Muscle of leg (tissue), 11 donors: ENCODE measurements around the gene CITED4. TPM values are rescaled to one million over a fixed set of nuclear protein-coding genes. Genes with fewer than 3 reads are reported as not detected.

Source experiments
- DNase-seq: peaks from one replicate; pipeline ENCODE4 v3.0.0; 2013
- H3K27ac ChIP-seq: one replicate; pipeline ENCODE4 v1.5.1; 2013; ENCODE audit warnings: mild to moderate bottlenecking, low read length, control low read depth
- H3K27me3 ChIP-seq: one replicate; pipeline ENCODE4 v1.6.1; 2013; ENCODE audit warnings: low read length; ENCODE audit not compliant: control insufficient read depth, insufficient read depth
- H3K36me3 ChIP-seq: one replicate; pipeline ENCODE4 v1.6.1; 2013; ENCODE audit warnings: low read length; ENCODE audit not compliant: control insufficient read depth, insufficient read depth
- H3K4me1 ChIP-seq: one replicate; pipeline ENCODE4 v1.6.1; 2013; ENCODE audit warnings: low read length; ENCODE audit not compliant: control insufficient read depth, insufficient read depth
- H3K4me3 ChIP-seq: one replicate; pipeline ENCODE4 v1.5.1; 2013; ENCODE audit warnings: low read length, control low read depth
- H3K9me3 ChIP-seq: replicated peaks from 2 replicates; pipeline ENCODE4 v1.6.1; 2013; ENCODE audit warnings: low read depth, low read length; ENCODE audit not compliant: control insufficient read depth
- WGBS: methylation state at CpG from one replicate; pipeline ENCODE4 v1.1.5; 2013; ENCODE audit warnings: missing lambda C conversion rate; ENCODE audit not compliant: insufficient coverage; 5-methylcytosine and 5-hydroxymethylcytosine counted together
- polyA plus RNA-seq, 8 donors: library from polyadenylated mRNA; unstranded; fragments of 120-200 nt; gene quantifications; one replicate each; pipeline versions ENCODE4 v1.2.1 to v1.2.3, GENCODE V29; 2013; ENCODE audit warnings: inconsistent platforms in 1 of 8, low replicate concordance in 1 of 8; ENCODE audit not compliant: insufficient read length in 8 of 8, insufficient read depth in 1 of 8
- total RNA-seq: library from RNA; stranded (reverse); fragments of 120-200 nt; gene quantifications from one replicate; pipeline ENCODE4 v1.2.4, GENCODE V29; 2013

Gene CITED4
- total and polyA plus RNA-seq, 9 donors: 0.95 to 3.2 (median 1.5) TPM

- Histone ChIP-seq H3K36me3 (no peaks in the 10 kb centered on the region), H3K9me3 (no peaks in the 10 kb centered on the region), H3K27me3 (peaks cover 24% of the 10 kb centered on the region), H3K27ac (no peak overlapping the region), H3K4me3 (no peak overlapping the region), H3K4me1 (peaks cover 28% of the 10 kb centered on the region)
- WGBS: 94% methylated on average over 2 of the region's 9 CpGs
- no peak for DNase-seq
Measured at GRCh38 chr1:40856656-40857302, 5.4 kb downstream of the CITED4 start.

GRCh38 chr1:40856116-40856515 is 6.0 kb downstream of the CITED4 start:
- peaks cover 23% of the 10 kb centered on the region for H3K27me3 ChIP-seq
- no peaks in the 10 kb centered on the region for H3K9me3 ChIP-seq
- WGBS: 53% methylated on average over 3 of the region's 3 CpGs
- peaks cover 27% of the 10 kb centered on the region for H3K4me1 ChIP-seq
- H3K4me3 ChIP-seq: no peak overlapping the region
- H3K27ac ChIP-seq: no peak overlapping the region
- DNase-seq: no peak
- no peaks in the 10 kb centered on the region for H3K36me3 ChIP-seq

- Histone ChIP-seq H3K4me1 (peaks cover 21% of the 10 kb centered on the region), H3K4me3 (no peak overlapping the region), H3K36me3 (no peaks in the 10 kb centered on the region), H3K9me3 (no peaks in the 10 kb centered on the region), H3K27ac (no peak overlapping the region), H3K27me3 (peaks cover 17% of the 10 kb centered on the region)
- DNase-seq: no peak
- 61% methylated on average over 2 of the region's 6 CpGs for WGBS
Measured at GRCh38 chr1:40855513-40855912, 6.7 kb downstream of the CITED4 start.

GRCh38 chr1:40853885-40854170 is 8.3 kb downstream of the CITED4 start:
- Histone ChIP-seq H3K36me3 (no peaks in the 10 kb centered on the region), H3K4me3 (no peak overlapping the region), H3K27ac (no peak overlapping the region), H3K9me3 (no peaks in the 10 kb centered on the region), H3K27me3 (peaks cover 4% of the 10 kb centered on the region), H3K4me1 (peaks cover 10% of the 10 kb centered on the region)
- DNase-seq: no peak
- 46% methylated on average over 5 of the region's 5 CpGs for WGBS

- DNase-seq: no peak
- no peak overlapping the region for H3K27ac ChIP-seq
- peaks cover 5% of the 10 kb centered on the region for H3K4me1 ChIP-seq
- 74% methylated on average over 7 of the region's 13 CpGs for WGBS
- H3K27me3 ChIP-seq: no peaks in the 10 kb centered on the region
- H3K4me3 ChIP-seq: no peak overlapping the region
- H3K9me3 ChIP-seq: no peaks in the 10 kb centered on the region
- no peaks in the 10 kb centered on the region for H3K36me3 ChIP-seq
Measured at GRCh38 chr1:40853113-40853884, 8.9 kb downstream of the CITED4 start.

GRCh38 chr1:40851643-40852042 is 10.5 kb downstream of the CITED4 start:
- Histone ChIP-seq H3K4me1 (peaks cover 2% of the 10 kb centered on the region), H3K9me3 (no peaks in the 10 kb centered on the region), H3K27me3 (no peaks in the 10 kb centered on the region), H3K4me3 (no peak overlapping the region), H3K36me3 (no peaks in the 10 kb centered on the region), H3K27ac (no peak overlapping the region)
- no peak for DNase-seq
- WGBS: 97% methylated on average over 3 of the region's 6 CpGs

GRCh38 chr1:40849801-40850592 is 12.2 kb downstream of the CITED4 start:
- peaks cover 2% of the 10 kb centered on the region for H3K4me1 ChIP-seq
- no peaks in the 10 kb centered on the region for H3K9me3 ChIP-seq
- peak; percentile 77 for DNase-seq
- no peak overlapping the region for H3K4me3 ChIP-seq
- H3K27ac ChIP-seq: no peak overlapping the region
- no peaks in the 10 kb centered on the region for H3K36me3 ChIP-seq
- WGBS: 33% methylated on average over 6 of the region's 12 CpGs
- H3K27me3 ChIP-seq: no peaks in the 10 kb centered on the region

- no peaks in the 10 kb centered on the region for H3K36me3 ChIP-seq
- 43% methylated on average over 5 of the region's 6 CpGs for WGBS
- no peaks in the 10 kb centered on the region for H3K27me3 ChIP-seq
- H3K27ac ChIP-seq: no peak overlapping the region
- peak; percentile 44 for DNase-seq
- H3K9me3 ChIP-seq: no peaks in the 10 kb centered on the region
- no peak overlapping the region for H3K4me3 ChIP-seq
- H3K4me1 ChIP-seq: peaks cover 2% of the 10 kb centered on the region
Measured at GRCh38 chr1:40848530-40849189, 13.5 kb downstream of the CITED4 start.

- no peak for DNase-seq
- H3K27ac ChIP-seq: no peak overlapping the region
- 83% methylated on average over 4 of the region's 6 CpGs for WGBS
- no peaks in the 10 kb centered on the region for H3K27me3 ChIP-seq
- peaks cover 3% of the 10 kb centered on the region for H3K9me3 ChIP-seq
- no peak overlapping the region for H3K4me3 ChIP-seq
- H3K4me1 ChIP-seq: no peaks in the 10 kb centered on the region
- no peaks in the 10 kb centered on the region for H3K36me3 ChIP-seq
Measured at GRCh38 chr1:40847023-40847745, 15.0 kb downstream of the CITED4 start.
